OCI-LY1 (cell line): ENCODE measurements around the gene RYR3.

Source experiments
- H2AFZ ChIP-seq: fragments of 200-600 bp; sonication (generic), shearing (Covaris generic); 2 replicates; pipeline ENCODE4 v1.6.0; 2014; ENCODE audit warnings: antibody characterized with exemption, mild to moderate bottlenecking, low read length
- H3F3A ChIP-seq: fragments of 200-600 bp; sonication (generic), shearing (Covaris generic); 2 replicates; pipeline ENCODE4 v1.6.0; 2014; ENCODE audit warnings: mild to moderate bottlenecking, antibody characterized with exemption, low read length, moderate library complexity; ENCODE audit not compliant: insufficient read depth
- H3K27ac ChIP-seq: fragments of 200-600 bp; sonication (generic); 2 replicates; pipeline ENCODE4 v1.5.1; 2014; ENCODE audit warnings: low read length, mixed run types, mild to moderate bottlenecking, low read depth; ENCODE audit not compliant: poor library complexity, severe bottlenecking
- H3K27me3 ChIP-seq: fragments of 200-600 bp; sonication (generic); 2 replicates; pipeline ENCODE4 v1.6.0; 2014; ENCODE audit warnings: antibody characterized with exemption, mild to moderate bottlenecking, low read length, moderate library complexity; ENCODE audit not compliant: insufficient read depth
- H3K36me3 ChIP-seq: fragments of 200-600 bp; sonication (generic); 2 replicates; pipeline ENCODE4 v1.6.1; 2014; ENCODE audit warnings: mild to moderate bottlenecking, antibody characterized with exemption, low read length, moderate library complexity, mixed read lengths; ENCODE audit not compliant: insufficient read depth
- H3K4me1 ChIP-seq: fragments of 200-600 bp; sonication (generic); 2 replicates; pipeline ENCODE4 v1.5.1; 2014; ENCODE audit warnings: mild to moderate bottlenecking, low read length, moderate library complexity; ENCODE audit not compliant: insufficient read depth, severe bottlenecking
- H3K4me2 ChIP-seq: fragments of 200-600 bp; sonication (generic), shearing (Covaris generic); 2 replicates; pipeline ENCODE4 v1.6.1; 2014; ENCODE audit warnings: low read length
- H3K4me3 ChIP-seq: fragments of 200-600 bp; sonication (generic); 2 replicates; pipeline ENCODE4 v1.5.1; 2014; ENCODE audit warnings: low read length, low read depth, mild to moderate bottlenecking, mixed read lengths; ENCODE audit not compliant: poor library complexity, severe bottlenecking
- H3K79me2 ChIP-seq: fragments of 200-600 bp; shearing (Covaris generic); 2 replicates; pipeline ENCODE4 v1.6.1; 2016; ENCODE audit warnings: mixed run types, low read length, mixed read lengths; ENCODE audit not compliant: insufficient read depth
- H3K9ac ChIP-seq: fragments of 200-600 bp; sonication (generic), shearing (Covaris generic); 2 replicates; pipeline ENCODE4 v1.6.1; 2014; ENCODE audit warnings: mild to moderate bottlenecking, low read length, mixed read lengths
- H3K9me2 ChIP-seq: fragments of 200-600 bp; sonication (generic), shearing (Covaris generic); 2 replicates; pipeline ENCODE4 v1.6.1; 2014; ENCODE audit warnings: low read depth, mild to moderate bottlenecking, low read length, mixed read lengths
- H3K9me3 ChIP-seq: fragments of 200-600 bp; shearing (Covaris generic); 2 replicates; pipeline ENCODE4 v1.6.1; 2014; ENCODE audit warnings: low read length, mixed read lengths
- H4K20me1 ChIP-seq: fragments of 200-600 bp; sonication (generic), shearing (Covaris generic); 2 replicates; pipeline ENCODE4 v1.6.0; 2016; ENCODE audit warnings: mild to moderate bottlenecking, low read length; ENCODE audit not compliant: insufficient read depth
- EZH2 ChIP-seq: fragments of 200-600 bp; sonication (generic), shearing (Covaris generic); IDR thresholded peaks from 2 replicates; pipeline ENCODE4 v1.8.0; 2017; ENCODE audit warnings: borderline replicate concordance, mixed run types, mild to moderate bottlenecking, antibody characterized with exemption, low read length, moderate library complexity, mixed read lengths
- TF ChIP-seq, protein P1 (sequence below): fragments of 200-600 bp; sonication (generic), shearing (Covaris generic); IDR thresholded peaks from 2 replicates; pipeline ENCODE4 v1.5.1; 2017; ENCODE audit warnings: mild to moderate bottlenecking, antibody characterized with exemption, low read length, moderate library complexity, mixed read lengths

Gene RYR3

DNA sequence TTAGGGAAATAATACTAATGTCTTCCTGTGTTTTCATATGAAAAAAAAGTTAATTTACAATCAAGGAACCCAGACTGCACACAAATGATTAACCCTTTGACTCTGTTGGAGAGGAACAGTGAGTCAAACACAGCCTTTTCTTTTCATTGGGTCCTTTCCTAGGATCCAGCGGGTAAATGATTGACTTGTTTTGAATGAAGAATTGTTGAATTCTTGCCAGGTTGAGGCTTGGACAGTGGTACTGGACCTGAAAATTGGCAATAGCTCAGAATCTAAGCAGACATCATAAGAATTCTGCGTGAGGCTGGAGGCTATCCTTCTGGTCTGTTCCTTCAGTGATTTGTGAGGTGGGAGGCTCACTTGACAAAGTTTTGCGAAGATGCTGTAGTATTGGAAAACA is 143.0 kb downstream of the RYR3 start:
- Histone ChIP-seq H4K20me1 (no peaks in the 10 kb centered on the region), H3F3A (no peaks in the 10 kb centered on the region), H3K36me3 (no peaks in the 10 kb centered on the region), H3K4me2 (no peak overlapping the region), H2AFZ (no peak overlapping the region), H3K27ac (no peak overlapping the region), H3K9ac (no peak overlapping the region), H3K27me3 (no peaks in the 10 kb centered on the region), H3K4me1 (no peaks in the 10 kb centered on the region), H3K79me2 (no peaks in the 10 kb centered on the region), H3K4me3 (no peak overlapping the region), H3K9me2 (no peaks in the 10 kb centered on the region), H3K9me3 (no peaks in the 10 kb centered on the region)
- TF ChIP-seq EZH2: no peak
- TF ChIP-seq, protein P1, sequence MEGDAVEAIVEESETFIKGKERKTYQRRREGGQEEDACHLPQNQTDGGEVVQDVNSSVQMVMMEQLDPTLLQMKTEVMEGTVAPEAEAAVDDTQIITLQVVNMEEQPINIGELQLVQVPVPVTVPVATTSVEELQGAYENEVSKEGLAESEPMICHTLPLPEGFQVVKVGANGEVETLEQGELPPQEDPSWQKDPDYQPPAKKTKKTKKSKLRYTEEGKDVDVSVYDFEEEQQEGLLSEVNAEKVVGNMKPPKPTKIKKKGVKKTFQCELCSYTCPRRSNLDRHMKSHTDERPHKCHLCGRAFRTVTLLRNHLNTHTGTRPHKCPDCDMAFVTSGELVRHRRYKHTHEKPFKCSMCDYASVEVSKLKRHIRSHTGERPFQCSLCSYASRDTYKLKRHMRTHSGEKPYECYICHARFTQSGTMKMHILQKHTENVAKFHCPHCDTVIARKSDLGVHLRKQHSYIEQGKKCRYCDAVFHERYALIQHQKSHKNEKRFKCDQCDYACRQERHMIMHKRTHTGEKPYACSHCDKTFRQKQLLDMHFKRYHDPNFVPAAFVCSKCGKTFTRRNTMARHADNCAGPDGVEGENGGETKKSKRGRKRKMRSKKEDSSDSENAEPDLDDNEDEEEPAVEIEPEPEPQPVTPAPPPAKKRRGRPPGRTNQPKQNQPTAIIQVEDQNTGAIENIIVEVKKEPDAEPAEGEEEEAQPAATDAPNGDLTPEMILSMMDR: no peak

DNA sequence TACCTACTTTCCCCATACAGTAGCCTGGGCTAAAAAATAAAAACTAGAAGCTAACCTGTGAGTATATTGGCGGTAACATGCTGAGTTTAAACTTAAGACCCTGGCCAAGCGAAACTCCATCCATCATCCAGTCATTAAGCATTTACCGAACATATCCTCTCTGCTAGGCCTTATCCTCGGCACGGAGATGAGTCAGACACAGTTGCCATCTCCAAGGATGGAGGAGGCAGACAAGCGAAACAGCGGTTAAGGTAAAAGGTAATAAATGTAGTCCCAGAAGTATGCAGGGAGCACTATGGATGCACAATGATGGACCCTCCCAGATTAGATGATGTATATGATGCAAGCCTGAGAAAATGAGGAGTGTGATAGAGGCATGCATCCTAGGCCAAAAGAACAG is 143.6 kb downstream of the RYR3 start:
- Histone ChIP-seq H3K9me3 (no peaks in the 10 kb centered on the region), H3K9ac (no peak overlapping the region), H3K9me2 (no peaks in the 10 kb centered on the region), H3K27me3 (no peaks in the 10 kb centered on the region), H3K36me3 (no peaks in the 10 kb centered on the region), H3K27ac (no peak overlapping the region), H3F3A (no peaks in the 10 kb centered on the region), H4K20me1 (no peaks in the 10 kb centered on the region), H3K79me2 (no peaks in the 10 kb centered on the region), H3K4me1 (no peaks in the 10 kb centered on the region), H3K4me3 (no peak overlapping the region), H3K4me2 (no peak overlapping the region), H2AFZ (no peak overlapping the region)
- TF ChIP-seq, protein P1: no peak
- no peak for TF ChIP-seq EZH2

DNA sequence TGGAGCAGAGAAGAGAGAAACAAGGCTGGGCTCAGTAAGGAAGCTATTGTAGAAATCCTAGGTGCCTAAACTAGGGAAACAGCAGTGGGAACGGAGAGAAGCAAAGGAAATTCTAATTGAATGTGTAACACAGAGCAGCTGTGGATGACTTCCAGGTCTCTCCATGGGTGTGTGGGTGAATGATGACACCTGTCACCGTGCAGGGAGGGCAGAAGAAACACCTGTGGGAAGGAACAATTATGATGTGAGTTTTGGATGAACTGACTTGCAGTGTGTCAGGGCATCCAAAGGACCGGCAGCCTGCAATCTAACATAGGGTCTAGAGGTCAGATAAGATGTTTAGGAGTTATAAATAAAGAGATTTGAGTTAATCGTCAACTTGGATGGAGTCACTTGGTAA is 144.2 kb downstream of the RYR3 start:
- Histone ChIP-seq H4K20me1 (no peaks in the 10 kb centered on the region), H3K27ac (no peak overlapping the region), H3K79me2 (no peaks in the 10 kb centered on the region), H3K4me3 (no peak overlapping the region), H3K4me1 (no peaks in the 10 kb centered on the region), H3F3A (no peaks in the 10 kb centered on the region), H2AFZ (no peak overlapping the region), H3K4me2 (no peak overlapping the region), H3K27me3 (no peaks in the 10 kb centered on the region), H3K9me3 (no peaks in the 10 kb centered on the region), H3K36me3 (no peaks in the 10 kb centered on the region), H3K9ac (no peak overlapping the region), H3K9me2 (no peaks in the 10 kb centered on the region)
- TF ChIP-seq, protein P1: no peak
- TF ChIP-seq EZH2: no peak
